Measurements from ENCODE around the gene KIRREL1. TPM values are rescaled to one million over a fixed set of nuclear protein-coding genes. Genes with fewer than 3 reads are reported as not detected.
A peak's percentile ranks its signal among the peaks of the same experiment; 100 is the strongest.

Gene KIRREL1
- total RNA-seq, 1 donor, result 174 TPM

- Histone ChIP-seq H3K9me3 (ENCODE audit: low read depth, low read length) (no peaks in the 10 kb centered on the region), H3K4me2 (ENCODE audit: insufficient read depth, low read length) (peak overlapping the region; percentile 40), H4K20me1 (ENCODE audit: insufficient read depth, low read length) (peaks cover 17% of the 10 kb centered on the region), H3K4me1 (ENCODE audit: insufficient read depth, low read length) (peaks cover 52% of the 10 kb centered on the region), H2AFZ (ENCODE audit: low read length) (no peak overlapping the region), H3K79me2 (ENCODE audit: insufficient read depth, low read length) (peaks cover 98% of the 10 kb centered on the region), H3K4me3 (ENCODE audit: insufficient read depth, low read length) (no peak overlapping the region), H3K27me3 (ENCODE audit: insufficient read depth, low read length) (no peaks in the 10 kb centered on the region), H3K36me3 (ENCODE audit: insufficient read depth, low read length) (peaks cover 19% of the 10 kb centered on the region), H3K27ac (ENCODE audit: low read depth, low read length) (peak overlapping the region; percentile 36)
- no peak for DNase-seq (ENCODE audit: insufficient read length, low spot score, missing footprints)
- TF ChIP-seq CTCF (IDR thresholded peaks at IDR 0.05; ENCODE audit: extremely low read depth, low read depth, low read length), result no peak
These were observed 32.3 kb downstream of the KIRREL1 start for GRCh38 chr1:158025576-158026230.

GRCh38 chr1:158026651-158027050 lies 33.2 kb downstream of the KIRREL1 start:
- Histone ChIP-seq H3K4me2 (ENCODE audit: insufficient read depth, low read length) (no peak overlapping the region), H2AFZ (ENCODE audit: low read length) (no peak overlapping the region), H3K27ac (ENCODE audit: low read depth, low read length) (no peak overlapping the region), H3K79me2 (ENCODE audit: insufficient read depth, low read length) (peaks cover 98% of the 10 kb centered on the region), H4K20me1 (ENCODE audit: insufficient read depth, low read length) (peaks cover 17% of the 10 kb centered on the region), H3K9me3 (ENCODE audit: low read depth, low read length) (no peaks in the 10 kb centered on the region), H3K4me3 (ENCODE audit: insufficient read depth, low read length) (no peak overlapping the region), H3K27me3 (ENCODE audit: insufficient read depth, low read length) (no peaks in the 10 kb centered on the region), H3K4me1 (ENCODE audit: insufficient read depth, low read length) (peaks cover 42% of the 10 kb centered on the region), H3K36me3 (ENCODE audit: insufficient read depth, low read length) (peaks cover 27% of the 10 kb centered on the region)
- TF ChIP-seq CTCF (IDR thresholded peaks at IDR 0.05; ENCODE audit: extremely low read depth, low read depth, low read length), result no peak
- DNase-seq (ENCODE audit: insufficient read length, low spot score, missing footprints), result no peak

GRCh38 chr1:158027508-158027907 lies 34.1 kb downstream of the KIRREL1 start:
- Histone ChIP-seq H3K79me2 (ENCODE audit: insufficient read depth, low read length) (peaks cover 98% of the 10 kb centered on the region), H3K36me3 (ENCODE audit: insufficient read depth, low read length) (peaks cover 35% of the 10 kb centered on the region), H3K27ac (ENCODE audit: low read depth, low read length) (no peak overlapping the region), H4K20me1 (ENCODE audit: insufficient read depth, low read length) (peaks cover 22% of the 10 kb centered on the region), H3K9me3 (ENCODE audit: low read depth, low read length) (no peaks in the 10 kb centered on the region), H3K4me2 (ENCODE audit: insufficient read depth, low read length) (no peak overlapping the region), H3K4me3 (ENCODE audit: insufficient read depth, low read length) (no peak overlapping the region), H3K4me1 (ENCODE audit: insufficient read depth, low read length) (peaks cover 34% of the 10 kb centered on the region), H3K27me3 (ENCODE audit: insufficient read depth, low read length) (no peaks in the 10 kb centered on the region), H2AFZ (ENCODE audit: low read length) (no peak overlapping the region)
- no peak for DNase-seq (ENCODE audit: insufficient read length, low spot score, missing footprints)
- TF ChIP-seq CTCF (IDR thresholded peaks at IDR 0.05; ENCODE audit: extremely low read depth, low read depth, low read length), result no peak

- Histone ChIP-seq H3K4me1 (ENCODE audit: insufficient read depth, low read length) (peaks cover 25% of the 10 kb centered on the region), H3K4me3 (ENCODE audit: insufficient read depth, low read length) (no peak overlapping the region), H3K4me2 (ENCODE audit: insufficient read depth, low read length) (no peak overlapping the region), H3K79me2 (ENCODE audit: insufficient read depth, low read length) (peaks cover 92% of the 10 kb centered on the region), H3K9me3 (ENCODE audit: low read depth, low read length) (no peaks in the 10 kb centered on the region), H3K36me3 (ENCODE audit: insufficient read depth, low read length) (peaks cover 36% of the 10 kb centered on the region), H2AFZ (ENCODE audit: low read length) (no peak overlapping the region), H4K20me1 (ENCODE audit: insufficient read depth, low read length) (peaks cover 22% of the 10 kb centered on the region), H3K27ac (ENCODE audit: low read depth, low read length) (no peak overlapping the region), H3K27me3 (ENCODE audit: insufficient read depth, low read length) (no peaks in the 10 kb centered on the region)
- no peak for TF ChIP-seq CTCF (IDR thresholded peaks at IDR 0.05; ENCODE audit: extremely low read depth, low read depth, low read length)
- no peak for DNase-seq (ENCODE audit: insufficient read length, low spot score, missing footprints)
These were observed 35.5 kb downstream of the KIRREL1 start for GRCh38 chr1:158028969-158029368.
